ENCODE data around the gene TNKS1BP1.

- TF ChIP-seq EZH2 (IDR thresholded peaks at IDR 0.05; ENCODE audit: low read depth): no peak
- no peak for TF ChIP-seq CTCF (conservative IDR thresholded peaks at IDR 0.05)
These were observed 22.6 kb upstream of the TNKS1BP1 start for GRCh38 chr11:57347336-57347735.

Measured in PC-9 (cell line).